ENCODE measurements around the gene TULP4. TPM values are rescaled to one million over a fixed set of nuclear protein-coding genes. Genes with fewer than 3 reads are reported as not detected.

TULP4 gene
- polyA plus RNA-seq, 2 of the 4 experiments (the other 2 are of a cell fraction), result 5.0 to 10.6 TPM

DNA sequence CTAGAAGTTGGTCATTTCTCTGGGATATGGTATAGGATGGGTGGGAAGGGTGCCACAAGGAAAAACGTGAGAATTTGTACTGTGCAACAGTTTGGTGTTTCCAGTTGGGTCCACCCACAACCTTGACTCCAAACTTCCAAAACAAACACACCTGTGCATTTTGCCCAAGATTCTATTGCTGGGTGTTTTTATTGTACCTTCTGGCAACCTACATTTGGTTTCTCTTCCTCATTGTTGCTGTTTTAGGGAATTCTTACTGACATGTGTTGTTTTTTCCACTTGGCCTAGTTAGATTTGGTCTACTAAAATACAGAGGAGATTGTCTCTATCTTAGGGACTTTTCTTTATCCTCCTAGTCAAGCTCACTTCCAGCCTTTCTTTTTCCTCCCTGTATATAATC lies 16.7 kb downstream of the TULP4 start:
- FAIRE-seq (no peak), DNase-seq (ENCODE audit: low read depth in 1 of 2, low spot score in 1 of 2) (no peak), ATAC-seq (no peak)
- POLR2A ChIA-PET, result no interaction called here
- Histone ChIP-seq H3K9me3 (peaks cover 2% of the 10 kb centered on the region; the same call in 1 of the 3 replicates), H3K27ac (no peak overlapping the region), H3K4me2 (no peak overlapping the region), H3K4me3 (no peak overlapping the region), H3K4me1 (peaks cover 9% of the 10 kb centered on the region; the same call in 2 of the 3 replicates)
- TF ChIP-seq SMC3 (IDR thresholded peaks at IDR 0.05) (no peak), POLR2AphosphoS2 (conservative IDR thresholded peaks at IDR 0.05; ENCODE audit: low read length) (no peak), NR3C1 (IDR thresholded peaks at IDR 0.05) (no peak), HOXB5 (CRISPR knock-in tag; IDR thresholded peaks at IDR 0.05) (no peak), POLR2A (IDR thresholded peaks at IDR 0.05; ENCODE audit: low read length) (no peak), FOSB (CRISPR knock-in tag; IDR thresholded peaks at IDR 0.05) (no peak), ZC3H11A (IDR thresholded peaks at IDR 0.05) (no peak), EHF (CRISPR knock-in tag; IDR thresholded peaks at IDR 0.05) (no peak), TP53 (CRISPR knock-in tag; IDR thresholded peaks at IDR 0.05) (no peak), USF2 (IDR thresholded peaks at IDR 0.05) (no peak), NFE2L2 (conservative IDR thresholded peaks at IDR 0.05; ENCODE audit: low read length) (no peak), ZNF302 (CRISPR knock-in tag; IDR thresholded peaks at IDR 0.05) (no peak), CBX2 (IDR thresholded peaks at IDR 0.05; ENCODE audit: borderline replicate concordance, low read depth) (no peak), FOXS1 (CRISPR knock-in tag; IDR thresholded peaks at IDR 0.05) (no peak), HEYL (CRISPR knock-in tag; IDR thresholded peaks at IDR 0.05) (no peak), CBX8 (IDR thresholded peaks at IDR 0.05) (no peak), MAFK (IDR thresholded peaks at IDR 0.05; ENCODE audit: partially characterized antibody) (no peak), RAD21 (conservative IDR thresholded peaks at IDR 0.05 in 1 of 2, IDR thresholded peaks at IDR 0.05 in 1 of 2) (no peak), ELK1 (IDR thresholded peaks at IDR 0.05; ENCODE audit: low read depth, low read length) (no peak)
- WGBS (ENCODE audit: missing lambda C conversion rate), result 4% methylated on average over 1 of the region's 1 CpG
- CTCF ChIA-PET, result interaction anchor here (0.7 kb wide), 1 partner anchor 115 kb away, joined by 3 read pairs; no protein-coding TSS in a partner anchor

GRCh38 chr6:158329531-158329930 lies 17.3 kb downstream of the TULP4 start:
- 79% methylated on average over 1 of the region's 1 CpG for WGBS (ENCODE audit: missing lambda C conversion rate)
- no peak for TF ChIP-seq POLR2AphosphoS2 (conservative IDR thresholded peaks at IDR 0.05; ENCODE audit: low read length)
- TF ChIP-seq TFCP2L1 (CRISPR knock-in tag; IDR thresholded peaks at IDR 0.05), result no peak
- TF ChIP-seq MYC (IDR thresholded peaks at IDR 0.05; ENCODE audit: borderline replicate concordance, low read length), result no peak
- TF ChIP-seq ZC3H11A (IDR thresholded peaks at IDR 0.05), result no peak
- TF ChIP-seq GATA3 (IDR thresholded peaks at IDR 0.05; ENCODE audit: borderline replicate concordance), result no peak
- TF ChIP-seq USF2 (IDR thresholded peaks at IDR 0.05), result no peak
- no peak for TF ChIP-seq HDAC2 (IDR thresholded peaks at IDR 0.05)
- TF ChIP-seq HEYL (CRISPR knock-in tag; IDR thresholded peaks at IDR 0.05), result no peak
- TF ChIP-seq HOXB5 (CRISPR knock-in tag; IDR thresholded peaks at IDR 0.05), result no peak
- TF ChIP-seq EP300 (IDR thresholded peaks at IDR 0.05), result no peak
- no peak for TF ChIP-seq EHF (CRISPR knock-in tag; IDR thresholded peaks at IDR 0.05)
- no peak for TF ChIP-seq RARB (CRISPR knock-in tag; IDR thresholded peaks at IDR 0.05)
- no peak for TF ChIP-seq TP53 (CRISPR knock-in tag; IDR thresholded peaks at IDR 0.05)
- no peak for TF ChIP-seq ZFP36 (IDR thresholded peaks at IDR 0.05; ENCODE audit: borderline replicate concordance, partially characterized antibody)
- no peak overlapping the region for H3K27ac ChIP-seq
- H3K4me2 ChIP-seq, result no peak overlapping the region
- H3K4me3 ChIP-seq, result no peak overlapping the region
- peaks cover 2% of the 10 kb centered on the region; the same call in 1 of the 3 replicates for H3K9me3 ChIP-seq
- CTCF ChIA-PET, result interaction anchor here (0.7 kb wide), 1 partner anchor 115 kb away, joined by 3 read pairs; no protein-coding TSS in a partner anchor
- POLR2A ChIA-PET, result no interaction called here
- ATAC-seq (no peak), DNase-seq (ENCODE audit: low read depth in 1 of 2, low spot score in 1 of 2) (no peak), FAIRE-seq (no peak)
- 0 out of 3 replicates have a peak, but pooled peaks cover 6% of the 10 kb centered on the region for H3K4me1 ChIP-seq
